ENCODE results near the gene TBC1D22A.

DNA sequence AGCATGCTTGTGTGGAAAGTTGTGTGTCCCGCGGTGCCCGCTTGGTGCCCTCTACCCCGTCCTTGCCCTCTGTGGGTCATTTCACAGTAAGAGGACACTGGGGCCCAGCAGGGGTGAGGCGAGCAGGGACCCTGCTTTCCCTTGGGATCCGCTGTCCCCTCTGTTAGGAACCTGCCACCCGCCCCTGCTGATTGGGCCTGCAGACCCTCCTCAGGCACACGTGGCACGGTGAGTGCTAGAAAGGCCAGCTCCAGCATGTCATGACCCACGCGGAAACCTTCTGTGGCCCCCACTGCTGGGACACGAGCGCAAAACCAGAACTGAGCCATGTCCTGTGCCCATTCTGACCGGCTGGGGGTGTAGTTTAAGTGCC, 353.1 kb downstream of the TBC1D22A start:
- TF ChIP-seq CTCF (IDR thresholded peaks at IDR 0.05) (no peak), POLR2A (IDR thresholded peaks at IDR 0.05) (no peak)

Measured in heart left ventricle (tissue), 13 donors.